MG63 (cell line): ENCODE results near the gene TRABD2B. TPM values are rescaled to one million over a fixed set of nuclear protein-coding genes. Genes with fewer than 3 reads are reported as not detected.

Source experiments
- DNase-seq: peaks from one replicate; pipeline ENCODE4 v3.0.0-alpha.2; 2020
- H3K27me3 ChIP-seq: fragments of 250-450 bp; sonication (Bioruptor Pico); 2 replicates; pipeline ENCODE4 v1.5.1; 2020; ENCODE audit warnings: mild to moderate bottlenecking, moderate library complexity
- H3K36me3 ChIP-seq: fragments of 250-450 bp; sonication (Bioruptor Pico); 2 replicates; pipeline ENCODE4 v1.5.1; 2020; ENCODE audit warnings: mild to moderate bottlenecking, moderate library complexity
- H3K4me3 ChIP-seq: fragments of 250-450 bp; sonication (Bioruptor Pico); 2 replicates; pipeline ENCODE4 v1.5.1; 2020; ENCODE audit warnings: mild to moderate bottlenecking, moderate library complexity
- H3K9me3 ChIP-seq: fragments of 250-450 bp; sonication (Bioruptor Pico); 2 replicates; pipeline ENCODE4 v1.5.1; 2020; ENCODE audit warnings: mild to moderate bottlenecking, moderate library complexity
- total RNA-seq: library from RNA; depleted of rRNA; stranded (reverse); fragments of >200 nt; shearing (Covaris generic); gene quantifications from 2 replicates; pipeline ENCODE4 v1.2.3, GENCODE V29; 2014; ENCODE audit warnings: low replicate concordance

TRABD2B gene
- total RNA-seq, 1 experiment from 2014 or later: 1.7 TPM

GRCh38 chr1:47787560-47787959 lies 209.6 kb downstream of the TRABD2B start:
- Histone ChIP-seq H3K27me3 (no peaks in the 10 kb centered on the region), H3K4me3 (no peak overlapping the region)
- no peak for DNase-seq

GRCh38 chr1:47786316-47786715 lies 210.9 kb downstream of the TRABD2B start:
- Histone ChIP-seq H3K36me3 (peaks cover 4% of the 10 kb centered on the region), H3K9me3 (no peaks in the 10 kb centered on the region), H3K27me3 (no peaks in the 10 kb centered on the region), H3K4me3 (no peak overlapping the region)
- peak; percentile 52 for DNase-seq

More at GRCh38 chr1:47787560-47787959, 209.6 kb downstream of the TRABD2B start:
- peaks cover 4% of the 10 kb centered on the region for H3K36me3 ChIP-seq
- H3K9me3 ChIP-seq: no peaks in the 10 kb centered on the region

GRCh38 chr1:47785561-47786271 lies 211.5 kb downstream of the TRABD2B start:
- peak; percentile 32 for DNase-seq
- Histone ChIP-seq H3K9me3 (no peaks in the 10 kb centered on the region), H3K27me3 (no peaks in the 10 kb centered on the region), H3K36me3 (peaks cover 4% of the 10 kb centered on the region), H3K4me3 (no peak overlapping the region)

- no peak for DNase-seq
- Histone ChIP-seq H3K36me3 (peaks cover 4% of the 10 kb centered on the region), H3K9me3 (no peaks in the 10 kb centered on the region), H3K4me3 (no peak overlapping the region), H3K27me3 (no peaks in the 10 kb centered on the region)
These were observed 212.1 kb downstream of the TRABD2B start for GRCh38 chr1:47785118-47785517.

- Histone ChIP-seq H3K9me3 (no peaks in the 10 kb centered on the region), H3K27me3 (no peaks in the 10 kb centered on the region), H3K4me3 (no peak overlapping the region), H3K36me3 (peaks cover 4% of the 10 kb centered on the region)
- DNase-seq: no peak
These were observed 212.7 kb downstream of the TRABD2B start for GRCh38 chr1:47784497-47784822.

GRCh38 chr1:47783638-47784496 lies 213.3 kb downstream of the TRABD2B start:
- Histone ChIP-seq H3K4me3 (no peak overlapping the region), H3K9me3 (no peaks in the 10 kb centered on the region), H3K27me3 (no peaks in the 10 kb centered on the region), H3K36me3 (peaks cover 4% of the 10 kb centered on the region)
- DNase-seq: no peak

GRCh38 chr1:47782414-47783166 lies 214.6 kb downstream of the TRABD2B start:
- H3K36me3 ChIP-seq: peaks cover 4% of the 10 kb centered on the region
- DNase-seq: peak; percentile 96
- H3K4me3 ChIP-seq: no peak overlapping the region
- H3K9me3 ChIP-seq: no peaks in the 10 kb centered on the region
- H3K27me3 ChIP-seq: no peaks in the 10 kb centered on the region

- no peaks in the 10 kb centered on the region; the same call in 1 of the 2 replicates for H3K36me3 ChIP-seq
- no peaks in the 10 kb centered on the region for H3K27me3 ChIP-seq
- no peaks in the 10 kb centered on the region for H3K9me3 ChIP-seq
- H3K4me3 ChIP-seq: no peak overlapping the region
- DNase-seq: no peak
These were observed 215.8 kb downstream of the TRABD2B start for GRCh38 chr1:47781171-47781959.

- Histone ChIP-seq H3K4me3 (no peak overlapping the region), H3K36me3 (no peaks in the 10 kb centered on the region; the same call in 1 of the 2 replicates), H3K9me3 (no peaks in the 10 kb centered on the region), H3K27me3 (no peaks in the 10 kb centered on the region)
- DNase-seq: no peak
These were observed 216.7 kb downstream of the TRABD2B start for GRCh38 chr1:47780469-47780995.

GRCh38 chr1:47779613-47780012 lies 217.6 kb downstream of the TRABD2B start:
- Histone ChIP-seq H3K36me3 (no peaks in the 10 kb centered on the region; the same call in 1 of the 2 replicates), H3K4me3 (no peak overlapping the region), H3K27me3 (no peaks in the 10 kb centered on the region), H3K9me3 (no peaks in the 10 kb centered on the region)
- DNase-seq: no peak

- H3K4me3 ChIP-seq: no peak overlapping the region
- no peaks in the 10 kb centered on the region; the same call in none of the 2 replicates for H3K36me3 ChIP-seq
- DNase-seq: no peak
- H3K27me3 ChIP-seq: no peaks in the 10 kb centered on the region
- H3K9me3 ChIP-seq: no peaks in the 10 kb centered on the region
These were observed 218.9 kb downstream of the TRABD2B start for GRCh38 chr1:47778280-47778679.

- no peaks in the 10 kb centered on the region for H3K9me3 ChIP-seq
- no peaks in the 10 kb centered on the region; the same call in none of the 2 replicates for H3K36me3 ChIP-seq
- no peaks in the 10 kb centered on the region for H3K27me3 ChIP-seq
- DNase-seq: no peak
- no peak overlapping the region for H3K4me3 ChIP-seq
These were observed 219.9 kb downstream of the TRABD2B start for GRCh38 chr1:47777322-47777721.

- Histone ChIP-seq H3K9me3 (no peaks in the 10 kb centered on the region), H3K36me3 (no peaks in the 10 kb centered on the region; the same call in none of the 2 replicates), H3K4me3 (no peak overlapping the region), H3K27me3 (no peaks in the 10 kb centered on the region)
- no peak for DNase-seq
These were observed 220.5 kb downstream of the TRABD2B start for GRCh38 chr1:47776667-47777131.

- H3K27me3 ChIP-seq: no peaks in the 10 kb centered on the region
- H3K9me3 ChIP-seq: no peaks in the 10 kb centered on the region
- H3K4me3 ChIP-seq: no peak overlapping the region
- H3K36me3 ChIP-seq: no peaks in the 10 kb centered on the region; the same call in none of the 2 replicates
- DNase-seq: no peak
These were observed 222.0 kb downstream of the TRABD2B start for GRCh38 chr1:47774986-47775834.
